NCI-H1694 treated with DMSO at 0.1 percent for 48 hours (cell line): ENCODE measurements around the gene C1RL.

Source experiments
- DNase-seq: peaks from one replicate; lab custom pipeline; 2025; lab: John Stamatoyannopoulos, UW

C1RL gene

DNA sequence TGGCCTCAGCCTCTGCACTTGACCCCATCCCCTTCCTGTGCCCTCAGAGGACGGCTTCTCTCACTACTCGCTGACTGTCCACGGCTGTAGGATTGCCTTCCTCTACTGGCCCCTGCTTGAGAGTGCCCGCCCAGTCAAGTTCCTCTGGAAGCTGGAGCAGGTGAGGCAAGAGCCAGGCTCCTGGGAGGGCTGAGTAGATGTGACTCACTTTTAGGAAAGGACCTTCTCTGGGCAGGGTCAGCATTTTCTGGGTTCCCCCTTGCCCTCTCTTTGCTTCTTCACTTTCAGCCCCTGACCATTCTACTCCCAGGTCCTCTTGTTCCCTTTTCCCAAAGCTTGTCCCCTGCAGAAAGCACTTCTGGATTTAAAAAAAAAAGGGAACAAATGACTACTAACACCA, 28.9 kb upstream of the C1RL start:
- no peak for DNase-seq

DNA sequence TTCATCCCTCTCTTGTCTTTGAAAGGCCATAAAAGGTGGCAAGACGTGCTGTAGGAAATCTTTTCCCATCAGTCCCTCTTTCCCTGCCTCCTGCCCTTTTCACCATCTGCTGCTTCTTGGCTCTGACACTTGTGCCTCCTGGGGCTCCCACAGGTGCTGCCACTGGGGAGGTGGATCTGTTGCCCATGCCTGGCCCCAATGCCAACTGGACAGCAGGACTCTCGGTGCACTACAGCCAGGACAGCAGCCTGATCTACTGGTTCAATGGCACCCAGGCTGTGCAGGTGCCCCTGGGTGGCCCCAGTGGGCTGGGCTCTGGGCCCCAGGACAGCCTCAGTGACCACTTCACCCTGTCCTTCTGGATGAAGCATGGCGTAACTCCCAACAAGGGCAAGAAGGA, 27.7 kb upstream of the C1RL start:
- DNase-seq = no peak

DNA sequence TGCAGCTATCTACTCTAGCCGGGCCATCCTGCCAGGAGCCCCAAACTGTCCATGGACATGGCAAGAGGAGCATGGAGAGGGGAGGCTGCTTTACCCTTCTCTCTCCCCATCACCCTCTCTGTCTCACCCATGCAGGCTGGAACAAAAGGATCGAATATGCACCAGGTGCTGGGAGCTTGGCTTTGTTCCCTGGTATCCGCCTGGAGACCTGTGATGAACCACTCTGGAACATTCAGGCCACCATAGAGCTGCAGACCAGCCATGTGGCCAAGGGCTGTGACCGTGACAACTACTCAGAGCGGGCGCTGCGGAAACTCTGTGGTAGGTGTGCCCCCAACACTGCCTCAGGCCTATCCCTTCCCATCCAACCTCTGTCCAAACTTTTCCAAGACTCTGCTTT, 27.1 kb upstream of the C1RL start:
- no peak for DNase-seq

DNA sequence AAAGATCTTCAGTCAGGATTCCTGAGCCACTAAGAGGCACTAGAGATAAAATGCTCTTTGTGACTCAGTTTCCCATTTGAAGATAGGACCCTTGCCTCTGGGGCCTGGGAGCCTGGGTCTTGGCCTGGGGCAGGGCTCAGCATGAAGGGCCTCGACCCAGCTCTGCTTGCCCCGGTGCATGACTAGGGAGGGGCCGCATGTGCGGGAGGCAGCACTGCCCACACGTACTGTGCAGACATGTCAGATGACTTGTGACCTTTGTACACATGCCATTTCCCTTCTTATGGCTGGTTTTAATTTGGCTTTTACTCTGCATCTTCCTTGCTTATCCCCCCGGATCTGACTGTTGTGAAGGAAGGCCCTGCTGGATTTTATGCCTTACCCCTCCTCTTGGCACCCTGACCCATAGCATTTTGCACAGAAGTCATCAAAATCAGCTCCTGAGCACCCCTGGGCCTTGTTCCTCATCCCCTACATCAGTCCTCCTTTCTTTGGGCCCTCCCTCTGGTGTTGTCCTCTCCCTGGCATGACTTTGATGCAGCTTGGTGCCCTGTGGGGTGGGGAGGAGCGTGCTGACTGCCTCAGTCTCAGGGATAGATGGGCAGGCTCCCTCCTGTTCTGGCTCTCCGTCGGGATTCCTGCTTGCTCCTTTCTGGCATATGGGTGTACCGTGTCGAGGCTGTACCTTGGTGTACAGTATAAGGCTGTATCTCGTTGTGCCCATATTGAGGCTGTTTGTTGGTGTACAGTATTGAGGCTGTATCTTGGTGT, 25.6 kb upstream of the C1RL start:
- DNase-seq = no peak

DNA sequence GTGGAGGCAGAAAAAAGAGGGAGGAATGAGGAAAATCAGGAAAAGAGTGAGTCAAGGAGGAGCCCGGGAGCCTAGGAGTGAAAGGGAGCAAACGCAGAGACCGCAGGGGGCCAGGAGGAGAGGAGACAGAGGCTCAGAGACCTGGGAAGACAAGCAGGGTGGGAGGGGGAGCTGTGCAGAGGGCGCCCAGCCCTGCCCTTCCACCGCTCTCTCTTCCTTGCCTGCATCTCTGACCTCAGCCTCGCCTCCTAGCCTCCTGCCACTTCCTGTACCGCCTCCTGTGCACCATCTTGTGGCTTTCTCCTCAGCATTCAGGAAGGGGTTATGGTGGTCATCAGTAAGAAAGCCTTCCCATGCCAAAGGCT, 22.5 kb upstream of the C1RL start:
- DNase-seq = no peak

DNA sequence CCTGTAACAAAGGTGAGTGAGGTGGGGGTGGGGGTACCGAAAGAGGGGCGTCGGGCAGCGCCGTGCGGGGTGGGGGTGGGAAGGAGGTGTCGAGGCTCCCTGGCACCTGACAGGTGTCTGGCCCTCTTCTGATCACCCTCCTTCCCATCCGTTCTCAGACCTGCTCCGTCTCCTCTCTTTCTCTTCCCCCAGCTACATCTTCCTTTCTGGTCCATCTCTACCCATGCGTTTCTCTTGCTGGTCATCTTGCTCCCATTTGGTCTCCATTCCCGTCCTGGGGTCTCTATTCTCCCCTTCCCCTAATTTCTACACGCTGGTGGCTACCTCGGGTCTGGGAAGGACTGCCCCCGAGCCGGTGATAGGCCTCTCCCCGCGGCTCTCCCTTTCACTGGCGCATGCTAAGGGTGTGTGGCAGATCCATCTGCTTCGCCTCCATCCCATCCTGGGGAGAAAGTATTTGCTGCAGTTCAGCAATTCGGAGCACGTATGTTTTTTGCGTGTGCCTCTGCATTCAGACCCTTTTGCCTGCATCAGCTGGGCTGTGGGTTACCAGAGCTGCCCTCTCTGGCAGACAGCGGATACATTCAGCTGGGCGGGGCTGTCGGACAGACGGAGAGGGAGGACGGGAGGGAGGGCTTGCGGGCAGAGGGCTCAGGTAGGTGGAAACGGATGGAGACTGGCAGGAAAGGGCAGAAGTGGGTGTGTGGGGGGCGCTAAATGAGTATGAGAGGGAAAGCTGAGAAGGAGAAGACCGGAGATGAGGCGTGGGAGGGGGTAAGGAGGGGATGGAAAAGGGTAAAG, 21.9 kb upstream of the C1RL start:
- DNase-seq = peak; percentile 23

DNA sequence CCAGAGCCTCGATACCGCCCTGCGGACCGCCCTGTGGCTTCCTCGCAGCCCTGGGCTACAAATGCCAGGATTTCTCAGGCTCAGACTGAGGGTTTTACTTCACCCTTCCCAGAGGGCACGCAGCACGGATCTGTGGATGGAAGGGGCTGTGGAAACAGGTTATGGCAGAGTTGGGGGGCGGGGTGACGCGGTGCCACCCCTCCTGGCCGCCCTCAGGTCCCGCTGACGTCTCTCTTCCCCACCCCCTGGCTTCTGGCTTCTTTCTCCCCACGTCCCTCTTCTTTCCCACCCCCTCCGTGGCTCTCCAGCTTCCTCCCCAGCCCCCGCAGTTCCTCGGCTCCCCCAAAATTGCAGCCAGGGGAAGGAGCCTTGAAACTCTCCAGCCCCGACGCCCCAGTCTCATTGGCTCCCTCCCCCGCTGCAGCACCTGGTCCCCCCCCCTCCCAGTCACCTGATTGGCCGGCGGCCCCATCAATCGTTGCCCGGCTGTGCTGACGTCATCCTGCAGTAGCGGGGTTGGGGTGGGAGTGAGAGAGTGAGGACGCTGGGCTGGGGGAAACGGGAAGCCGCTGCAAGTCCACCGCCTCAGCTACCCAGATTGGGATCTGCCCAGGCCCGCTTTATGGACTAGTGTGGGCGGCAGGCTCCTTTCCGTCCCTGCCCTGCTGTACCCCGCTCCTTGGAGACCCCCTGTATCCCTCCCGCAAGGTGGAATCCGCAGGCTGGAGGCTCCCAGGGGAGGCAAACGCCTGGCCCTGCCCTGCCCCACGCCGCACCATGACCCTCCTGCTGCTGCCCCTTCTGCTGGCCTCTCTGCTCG, 21.1 kb upstream of the C1RL start, which contains the start of gene CLSTN3:
TSS of gene CLSTN3 (plus strand) at position 500 of the 820 bp plus-strand sequence. CDS start at position 778, 278 bp downstream.
- peak; percentile 51 for DNase-seq

DNA sequence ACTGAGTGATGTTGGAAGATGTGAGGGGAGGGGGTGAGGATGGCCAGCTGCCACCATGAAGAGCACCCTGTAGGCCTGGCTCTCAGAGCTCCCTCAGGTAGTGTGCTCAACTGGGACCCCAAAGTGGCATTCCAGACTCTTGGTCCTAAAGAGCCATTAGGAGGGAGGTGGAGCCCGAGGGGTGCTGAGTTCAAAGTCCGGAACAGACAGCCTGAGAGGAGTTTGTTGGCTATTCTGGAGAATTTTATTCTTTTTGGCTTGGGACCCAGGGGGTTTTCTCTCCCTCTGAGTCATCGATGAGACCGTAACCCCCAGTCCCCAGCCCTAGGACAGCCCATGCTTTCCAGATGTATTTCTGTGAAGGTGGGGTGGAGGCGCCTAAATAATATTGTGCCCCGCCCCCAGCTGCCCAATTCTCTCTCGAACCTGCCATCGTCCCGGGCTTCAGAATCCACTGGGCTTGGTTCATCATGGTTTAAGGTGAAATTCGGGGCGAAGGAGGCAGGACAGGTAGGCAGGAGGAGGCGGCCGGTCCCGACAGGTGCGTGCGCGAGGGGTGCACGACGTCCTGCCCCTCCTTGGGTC, 20.4 kb upstream of the C1RL start:
- no peak for DNase-seq

DNA sequence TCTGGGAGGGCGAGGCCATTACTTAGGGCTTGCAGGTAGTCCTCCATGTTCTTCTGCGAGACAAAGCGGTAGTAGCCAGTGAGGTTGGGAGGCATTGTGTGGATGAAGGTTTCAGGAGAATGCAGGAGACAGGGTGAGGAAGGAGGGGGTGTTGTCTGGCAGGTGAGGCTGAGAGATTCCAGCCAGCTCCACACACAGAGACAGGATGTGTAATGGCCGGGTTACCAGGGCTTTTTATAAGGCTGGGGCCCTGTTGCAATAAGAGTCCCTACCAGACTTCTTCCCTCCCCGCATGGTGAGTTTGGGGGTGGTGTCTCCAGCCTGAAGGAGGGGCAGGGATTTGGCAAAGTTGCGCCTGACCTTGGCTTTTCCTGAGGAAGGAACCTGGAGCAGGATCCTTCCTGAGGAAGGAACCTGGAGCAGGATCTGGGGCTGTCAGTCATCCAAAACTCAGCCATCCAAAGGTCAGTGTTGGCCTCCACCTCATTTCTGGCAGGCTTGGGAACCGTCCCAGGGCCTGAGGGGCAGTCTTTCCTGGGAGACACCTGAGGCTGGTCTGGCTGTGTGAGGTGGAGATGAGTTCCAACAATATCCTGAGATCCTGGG, 19.8 kb upstream of the C1RL start, which contains the start of gene RBP5:
TSS of gene RBP5 (minus strand) at position 209 of the 606 bp plus-strand sequence. CDS start at position 95, 114 bp downstream.
- DNase-seq = no peak

DNA sequence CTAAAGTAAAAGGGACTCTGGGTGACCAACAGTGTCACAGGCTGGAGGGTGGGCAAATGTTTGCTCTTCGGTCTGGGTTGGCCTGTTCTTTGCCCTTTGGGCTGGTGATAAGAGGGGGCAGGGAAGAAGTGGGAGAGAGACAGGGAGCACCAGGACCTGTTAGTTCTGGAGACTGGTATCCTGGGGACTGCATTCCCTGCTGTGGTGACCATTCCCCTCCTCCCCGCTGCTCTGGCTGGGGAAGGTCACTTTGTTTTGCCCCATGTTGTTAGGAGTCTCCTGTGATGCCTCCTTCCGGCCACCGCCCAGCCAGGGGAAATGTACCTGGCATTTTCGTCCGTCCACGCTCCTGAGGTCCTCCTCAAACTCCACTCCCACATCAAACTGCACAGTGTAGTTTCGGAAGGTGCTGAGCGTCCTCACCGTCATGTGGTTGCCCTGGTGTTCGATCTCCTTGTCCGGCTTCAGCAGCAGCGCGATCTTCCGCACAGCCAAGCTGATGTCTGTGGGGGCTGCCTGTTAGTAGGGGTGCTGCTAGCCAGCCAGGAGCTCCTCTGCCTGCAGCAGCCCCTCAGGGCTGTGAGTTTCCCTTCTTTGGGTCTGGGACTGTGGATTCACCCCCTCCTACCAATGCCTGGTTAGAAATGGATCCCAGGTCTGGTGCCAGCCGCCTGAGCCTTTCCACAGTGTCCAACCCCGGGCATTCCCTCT, 19.1 kb upstream of the C1RL start:
- no peak for DNase-seq

DNA sequence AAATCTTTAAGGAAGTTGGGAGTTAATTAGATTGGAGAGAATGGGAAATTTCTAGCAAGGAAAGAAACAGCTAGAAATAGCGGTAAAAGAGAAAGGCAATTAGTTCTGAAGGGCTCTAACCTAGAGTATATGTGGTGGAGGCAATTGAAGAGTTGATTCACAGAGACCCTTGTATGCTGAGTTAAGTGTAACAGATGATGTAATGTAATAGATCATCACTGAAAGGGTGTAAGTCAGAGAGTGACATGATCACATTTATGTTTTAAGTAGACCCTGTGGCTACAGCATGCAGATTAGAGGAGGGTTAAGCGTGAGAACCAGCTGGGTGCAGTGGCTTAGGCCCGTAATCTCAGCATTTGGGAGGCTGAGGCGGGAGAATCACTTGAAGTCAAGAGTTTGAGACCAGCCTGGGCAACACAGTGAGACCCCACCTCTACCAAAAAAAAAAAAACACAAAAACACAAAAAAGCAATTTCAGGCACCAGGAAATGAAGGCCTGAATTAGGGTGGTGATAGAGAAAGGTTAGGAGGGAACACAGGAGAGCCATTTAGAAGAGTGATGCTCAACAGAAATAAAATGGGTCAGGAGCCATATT, 16.7 kb upstream of the C1RL start:
- no peak for DNase-seq

DNA sequence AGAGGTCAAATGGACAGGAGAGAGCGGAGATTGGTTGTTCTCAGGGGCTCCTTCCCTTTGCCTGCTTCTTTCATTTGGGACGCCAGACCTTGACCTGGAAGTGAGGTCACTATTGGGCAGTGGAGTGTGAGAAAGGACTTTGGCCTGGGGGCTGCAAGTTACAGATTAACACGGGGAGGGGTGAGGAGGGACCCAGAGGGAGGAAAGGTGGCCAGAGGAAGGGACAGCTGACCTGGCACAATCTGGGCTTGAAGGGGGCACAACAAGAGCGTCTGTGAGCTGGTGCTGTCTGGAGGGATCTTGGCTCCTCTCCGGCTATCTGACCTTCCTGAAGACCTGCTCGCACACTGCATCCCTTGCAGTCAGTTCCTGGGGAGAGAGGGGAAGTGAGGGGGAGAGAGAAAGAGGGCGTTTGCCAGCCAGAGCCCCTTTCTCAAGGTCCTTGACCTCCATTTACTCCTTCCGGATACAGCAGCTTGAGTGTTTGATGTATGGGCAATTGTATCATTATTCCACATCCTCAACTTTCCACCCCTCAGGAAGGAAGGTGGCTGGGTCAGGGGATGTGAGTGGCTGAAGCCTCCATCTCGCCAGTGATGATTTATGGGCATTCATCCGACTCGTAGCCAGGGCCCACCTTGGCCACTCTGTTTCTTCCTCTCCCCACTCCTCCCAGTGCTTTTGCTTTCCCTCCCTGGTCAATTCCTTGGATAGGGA, 14.9 kb upstream of the C1RL start:
- no peak for DNase-seq

DNA sequence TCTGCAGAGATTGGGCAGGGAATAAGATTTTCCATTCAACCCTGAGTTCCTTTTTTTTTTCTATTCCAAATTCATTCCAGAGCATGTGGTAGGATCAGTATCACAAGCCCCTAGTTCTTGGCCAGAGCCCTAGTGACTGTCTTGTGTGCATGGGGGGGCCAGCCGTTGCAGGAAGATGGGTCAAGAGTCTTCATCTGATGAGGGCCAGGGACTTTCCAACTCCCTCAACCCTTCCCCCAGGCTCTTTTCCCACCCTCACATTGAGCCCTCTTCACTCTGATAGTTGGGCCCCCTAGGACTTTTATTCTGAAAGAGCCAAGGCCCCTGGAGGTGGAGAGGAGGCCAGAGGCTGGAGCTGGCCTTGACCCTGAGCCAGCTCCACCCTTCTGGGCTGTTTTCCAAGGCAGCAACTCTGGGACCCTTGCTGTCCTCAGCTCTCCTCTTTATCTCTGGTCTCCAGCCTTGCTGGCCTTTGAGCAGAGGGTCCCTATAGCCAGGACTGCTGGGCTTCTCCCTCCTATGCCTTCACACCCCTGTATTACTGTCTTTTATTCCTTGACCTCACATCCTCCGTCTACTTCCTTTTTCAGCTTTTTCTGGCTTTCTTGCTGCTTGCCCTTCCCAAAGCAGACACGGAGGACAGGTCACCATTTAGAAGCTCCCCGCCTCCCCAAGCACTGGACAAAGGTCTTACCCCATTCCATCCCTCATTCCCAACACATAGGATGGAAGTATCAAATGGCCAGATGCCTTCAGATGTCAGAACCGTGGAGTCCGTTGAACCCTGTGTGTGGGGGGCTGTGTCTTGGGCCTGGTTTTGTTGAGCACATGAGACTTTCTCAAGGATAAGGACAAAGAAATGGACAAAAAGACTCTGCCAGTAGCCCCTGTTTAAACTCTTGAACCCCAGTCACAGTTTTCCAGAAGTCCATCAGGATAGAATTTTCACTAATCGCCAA, 14.1 kb upstream of the C1RL start:
- no peak for DNase-seq

DNA sequence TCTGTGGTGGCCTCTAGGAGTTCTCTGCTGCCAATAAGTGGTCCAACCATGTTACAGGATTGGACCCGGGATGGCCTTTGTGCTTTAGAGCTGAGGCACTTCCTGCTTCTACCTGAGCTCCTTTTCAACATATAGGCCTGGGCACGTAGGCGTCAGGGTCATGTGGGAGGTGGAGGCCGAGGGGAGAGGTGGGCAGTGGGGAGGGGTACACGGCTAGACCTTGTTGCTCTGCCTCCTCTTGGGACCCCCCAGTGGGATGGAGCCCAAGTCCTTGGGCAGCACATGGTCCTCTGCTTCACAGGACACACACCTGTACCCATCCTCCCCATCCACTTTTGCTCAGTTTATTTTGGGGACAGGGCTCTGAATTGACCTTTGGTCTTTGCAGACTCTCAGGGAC, 12.3 kb upstream of the C1RL start:
- no peak for DNase-seq

DNA sequence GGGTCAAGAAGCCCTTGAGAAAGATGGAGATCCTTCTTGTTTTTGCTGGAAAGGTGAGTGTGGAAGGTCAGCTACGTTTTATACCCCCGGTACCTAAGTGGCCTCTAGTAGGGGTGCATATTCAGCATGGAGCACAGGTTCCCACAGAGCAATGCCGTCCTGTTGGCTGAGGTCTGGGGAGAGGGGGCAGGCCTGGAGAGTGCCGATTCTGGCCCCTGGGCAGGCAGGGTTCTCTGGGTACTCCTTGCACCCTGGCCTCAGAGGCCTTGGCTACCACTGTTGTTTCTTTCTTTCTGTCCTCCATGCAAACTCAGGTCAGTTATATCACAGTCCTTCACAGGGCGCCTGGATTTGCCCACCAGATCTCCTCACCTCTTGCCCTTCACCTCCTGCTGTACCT, 11.2 kb upstream of the C1RL start:
- DNase-seq = no peak

DNA sequence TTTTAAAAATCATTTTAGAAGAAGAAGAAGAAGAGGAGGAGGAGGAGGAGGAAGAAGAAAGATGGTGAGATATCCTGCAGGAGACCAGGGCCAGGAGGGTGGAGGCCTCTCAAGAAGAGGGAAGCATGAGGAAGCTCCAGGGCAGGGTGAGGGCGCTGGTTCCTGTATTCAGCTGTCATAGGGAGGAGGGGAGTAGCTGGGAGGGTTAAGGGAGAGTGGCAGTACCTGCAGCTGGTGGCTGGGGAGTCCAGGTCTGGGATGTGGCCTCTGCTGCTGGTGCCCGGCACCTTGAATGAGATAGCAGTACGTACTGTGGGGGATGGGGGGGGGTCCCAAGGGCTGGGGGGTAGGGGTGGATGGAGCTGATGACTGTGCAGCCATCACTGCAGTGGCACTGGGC, 9.9 kb upstream of the C1RL start:
- no peak for DNase-seq

DNA sequence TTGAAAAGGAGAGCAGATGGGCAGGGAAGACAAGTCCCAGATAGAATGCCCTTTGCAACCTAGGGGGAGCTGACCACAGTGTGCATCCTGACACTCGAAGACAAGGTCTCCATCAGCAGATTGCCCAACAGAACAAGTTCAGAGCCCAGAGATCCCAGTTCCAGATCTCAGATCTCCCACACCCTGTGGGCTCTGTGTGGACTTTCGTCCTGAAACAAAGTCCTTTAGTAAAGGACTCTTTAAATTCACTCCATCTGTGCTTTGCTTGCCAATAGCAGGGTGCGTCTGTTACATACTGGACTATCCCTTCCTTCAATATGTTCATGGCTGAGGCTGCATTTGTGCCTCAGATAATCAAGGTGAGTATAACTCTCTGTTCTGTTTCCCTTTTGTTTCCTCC, 8.7 kb upstream of the C1RL start:
- no peak for DNase-seq

DNA sequence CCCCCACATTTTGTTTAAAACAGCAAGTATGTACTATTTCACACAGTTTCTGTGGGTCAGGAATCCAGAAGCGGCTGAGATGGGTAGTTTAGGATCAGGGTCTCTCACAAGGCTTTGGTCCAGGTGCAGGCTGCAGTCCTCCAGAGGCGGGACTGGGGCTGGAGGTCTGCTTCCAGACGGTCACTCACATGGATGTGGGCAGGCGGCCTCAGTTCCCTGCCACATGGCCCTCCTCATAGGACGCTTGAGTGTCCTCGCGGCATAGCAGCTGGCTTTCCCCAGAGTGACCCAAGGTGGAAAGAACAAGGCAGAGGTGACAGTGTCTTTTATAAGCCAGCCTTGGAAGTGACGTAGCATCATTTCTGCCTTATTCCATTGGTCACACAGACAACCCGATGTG, 7.9 kb upstream of the C1RL start:
- no peak for DNase-seq

DNA sequence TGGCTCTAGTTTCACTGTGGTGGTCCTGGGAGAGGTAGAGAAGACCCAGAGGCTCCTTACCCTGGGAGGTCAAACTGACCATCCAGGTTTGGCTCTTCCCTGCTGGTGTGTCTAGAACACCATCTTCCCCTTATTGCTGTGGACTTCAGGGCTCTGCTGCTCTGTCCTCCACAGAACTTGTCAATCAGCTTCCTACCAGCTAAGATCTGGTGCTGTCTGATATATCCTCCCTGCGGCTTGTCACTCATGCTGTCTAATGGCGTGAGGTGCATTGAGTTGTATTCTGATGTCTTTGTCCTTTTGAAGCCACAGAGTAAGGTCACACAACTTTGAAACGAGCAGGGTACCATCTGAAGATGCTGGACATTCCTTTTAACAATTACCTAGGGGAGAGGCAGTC, 7.2 kb upstream of the C1RL start:
- DNase-seq = no peak
